ENCODE data around the gene CASP14. TPM values are rescaled to one million over a fixed set of nuclear protein-coding genes. Genes with fewer than 3 reads are reported as not detected.
"Not testable (repeated sequence)": the region's sequence is repeated elsewhere in the genome, so short reads cannot be mapped to it uniquely, and the experiment has no call there.

The CASP14 gene
- total RNA-seq, 1 experiment from 2014 or later: not detected

DNA sequence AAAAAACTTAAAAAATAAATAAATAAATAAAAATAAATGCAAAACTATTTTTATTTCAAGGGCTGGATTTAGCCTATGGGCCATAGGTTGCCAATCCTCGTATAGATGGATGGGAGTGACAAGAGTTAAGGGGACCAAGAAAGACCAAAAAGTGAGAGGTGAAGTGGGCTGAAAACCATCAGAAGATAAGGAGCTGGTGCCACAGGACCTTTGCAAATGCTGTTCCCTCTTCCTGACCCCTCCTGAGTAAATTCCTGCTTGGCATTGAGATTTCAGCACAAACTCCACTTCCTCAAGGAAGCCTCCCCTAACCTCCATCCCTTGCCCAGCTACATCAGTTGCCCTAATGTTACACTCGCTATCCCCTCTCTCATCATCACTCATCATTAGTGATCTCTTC lies 43.7 kb downstream of the CASP14 start (continued):
- TF ChIP-seq, protein P1, sequence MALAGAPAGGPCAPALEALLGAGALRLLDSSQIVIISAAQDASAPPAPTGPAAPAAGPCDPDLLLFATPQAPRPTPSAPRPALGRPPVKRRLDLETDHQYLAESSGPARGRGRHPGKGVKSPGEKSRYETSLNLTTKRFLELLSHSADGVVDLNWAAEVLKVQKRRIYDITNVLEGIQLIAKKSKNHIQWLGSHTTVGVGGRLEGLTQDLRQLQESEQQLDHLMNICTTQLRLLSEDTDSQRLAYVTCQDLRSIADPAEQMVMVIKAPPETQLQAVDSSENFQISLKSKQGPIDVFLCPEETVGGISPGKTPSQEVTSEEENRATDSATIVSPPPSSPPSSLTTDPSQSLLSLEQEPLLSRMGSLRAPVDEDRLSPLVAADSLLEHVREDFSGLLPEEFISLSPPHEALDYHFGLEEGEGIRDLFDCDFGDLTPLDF (CRISPR knock-in tag; IDR thresholded peaks at IDR 0.05): no peak
- TF ChIP-seq, protein P2, sequence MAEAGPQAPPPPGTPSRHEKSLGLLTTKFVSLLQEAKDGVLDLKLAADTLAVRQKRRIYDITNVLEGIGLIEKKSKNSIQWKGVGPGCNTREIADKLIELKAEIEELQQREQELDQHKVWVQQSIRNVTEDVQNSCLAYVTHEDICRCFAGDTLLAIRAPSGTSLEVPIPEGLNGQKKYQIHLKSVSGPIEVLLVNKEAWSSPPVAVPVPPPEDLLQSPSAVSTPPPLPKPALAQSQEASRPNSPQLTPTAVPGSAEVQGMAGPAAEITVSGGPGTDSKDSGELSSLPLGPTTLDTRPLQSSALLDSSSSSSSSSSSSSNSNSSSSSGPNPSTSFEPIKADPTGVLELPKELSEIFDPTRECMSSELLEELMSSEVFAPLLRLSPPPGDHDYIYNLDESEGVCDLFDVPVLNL (CRISPR knock-in tag; IDR thresholded peaks at IDR 0.05; ENCODE audit: borderline replicate concordance, low read depth): no peak

DNA sequence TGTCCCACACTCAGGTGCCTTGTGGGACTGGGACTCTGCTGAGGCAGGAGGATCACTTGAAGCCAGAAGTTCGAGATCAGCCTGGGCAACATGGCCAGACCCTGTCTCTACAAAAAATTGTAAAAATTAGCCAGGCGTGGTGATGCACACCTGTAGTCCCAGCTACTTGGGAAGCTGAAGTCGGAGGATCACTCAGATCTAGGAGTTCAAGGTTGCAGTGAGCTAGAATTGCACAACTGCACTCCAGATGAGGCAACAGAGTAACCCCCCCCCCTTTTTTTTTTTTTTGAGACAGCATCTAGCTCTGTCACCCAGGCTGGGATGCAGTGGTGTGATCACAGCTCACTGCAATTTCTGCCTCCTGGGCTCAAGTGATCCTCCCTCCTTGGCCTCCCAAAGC lies 46.9 kb downstream of the CASP14 start:
- ChIA-PET CTCF (interaction anchor here (0.9 to 1.2 kb wide), 3 partner anchors 23 to 459 kb away, joined by 3 to 5 read pairs (median 4); no protein-coding TSS in a partner anchor), POLR2A (interaction anchor here (0.6 kb wide), 1 partner anchor 11 kb away, joined by 6 read pairs; no protein-coding TSS in a partner anchor)
- TF ChIP-seq, protein P3, sequence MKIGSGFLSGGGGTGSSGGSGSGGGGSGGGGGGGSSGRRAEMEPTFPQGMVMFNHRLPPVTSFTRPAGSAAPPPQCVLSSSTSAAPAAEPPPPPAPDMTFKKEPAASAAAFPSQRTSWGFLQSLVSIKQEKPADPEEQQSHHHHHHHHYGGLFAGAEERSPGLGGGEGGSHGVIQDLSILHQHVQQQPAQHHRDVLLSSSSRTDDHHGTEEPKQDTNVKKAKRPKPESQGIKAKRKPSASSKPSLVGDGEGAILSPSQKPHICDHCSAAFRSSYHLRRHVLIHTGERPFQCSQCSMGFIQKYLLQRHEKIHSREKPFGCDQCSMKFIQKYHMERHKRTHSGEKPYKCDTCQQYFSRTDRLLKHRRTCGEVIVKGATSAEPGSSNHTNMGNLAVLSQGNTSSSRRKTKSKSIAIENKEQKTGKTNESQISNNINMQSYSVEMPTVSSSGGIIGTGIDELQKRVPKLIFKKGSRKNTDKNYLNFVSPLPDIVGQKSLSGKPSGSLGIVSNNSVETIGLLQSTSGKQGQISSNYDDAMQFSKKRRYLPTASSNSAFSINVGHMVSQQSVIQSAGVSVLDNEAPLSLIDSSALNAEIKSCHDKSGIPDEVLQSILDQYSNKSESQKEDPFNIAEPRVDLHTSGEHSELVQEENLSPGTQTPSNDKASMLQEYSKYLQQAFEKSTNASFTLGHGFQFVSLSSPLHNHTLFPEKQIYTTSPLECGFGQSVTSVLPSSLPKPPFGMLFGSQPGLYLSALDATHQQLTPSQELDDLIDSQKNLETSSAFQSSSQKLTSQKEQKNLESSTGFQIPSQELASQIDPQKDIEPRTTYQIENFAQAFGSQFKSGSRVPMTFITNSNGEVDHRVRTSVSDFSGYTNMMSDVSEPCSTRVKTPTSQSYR (CRISPR knock-in tag; IDR thresholded peaks at IDR 0.05): no peak
- TF ChIP-seq, protein P2 (CRISPR knock-in tag; IDR thresholded peaks at IDR 0.05; ENCODE audit: borderline replicate concordance, low read depth): no peak
- no peak for TF ChIP-seq CREM (CRISPR knock-in tag; IDR thresholded peaks at IDR 0.05)
- TF ChIP-seq NFE2L1 (CRISPR knock-in tag; IDR thresholded peaks at IDR 0.05): no peak
- TF ChIP-seq RORB (CRISPR knock-in tag; IDR thresholded peaks at IDR 0.05): no peak
- no peak for TF ChIP-seq ZBTB21 (CRISPR knock-in tag; IDR thresholded peaks at IDR 0.05; ENCODE audit: borderline replicate concordance)
- no peak for TF ChIP-seq GRHL2 (CRISPR knock-in tag; IDR thresholded peaks at IDR 0.05; ENCODE audit: insufficient replicate concordance, severe bottlenecking)
- TF ChIP-seq, protein P4, sequence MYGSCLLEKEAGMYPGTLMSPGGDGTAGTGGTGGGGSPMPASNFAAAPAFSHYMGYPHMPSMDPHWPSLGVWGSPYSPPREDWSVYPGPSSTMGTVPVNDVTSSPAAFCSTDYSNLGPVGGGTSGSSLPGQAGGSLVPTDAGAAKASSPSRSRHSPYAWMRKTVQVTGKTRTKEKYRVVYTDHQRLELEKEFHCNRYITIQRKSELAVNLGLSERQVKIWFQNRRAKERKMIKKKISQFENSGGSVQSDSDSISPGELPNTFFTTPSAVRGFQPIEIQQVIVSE (CRISPR knock-in tag; IDR thresholded peaks at IDR 0.05; ENCODE audit: borderline replicate concordance): no peak
- no peak for TF ChIP-seq ZNF232 (CRISPR knock-in tag; IDR thresholded peaks at IDR 0.05)
- TF ChIP-seq RELA (CRISPR knock-in tag; IDR thresholded peaks at IDR 0.05; ENCODE audit: borderline replicate concordance): no peak
- no peaks in the 10 kb centered on the region for H3K27me3 Mint-ChIP-seq (ENCODE audit: low read depth)
- no peaks in the 10 kb centered on the region for H3K4me1 Mint-ChIP-seq
- no peaks in the 10 kb centered on the region for H3K36me3 Mint-ChIP-seq
- ATAC-seq: no peak
- no peak overlapping the region for H3K4me3 Mint-ChIP-seq
- no peaks in the 10 kb centered on the region for H3K9me3 Mint-ChIP-seq
- no peak for DNase-seq (ENCODE audit: low spot score)
- H3K27ac Mint-ChIP-seq: no peak overlapping the region

DNA sequence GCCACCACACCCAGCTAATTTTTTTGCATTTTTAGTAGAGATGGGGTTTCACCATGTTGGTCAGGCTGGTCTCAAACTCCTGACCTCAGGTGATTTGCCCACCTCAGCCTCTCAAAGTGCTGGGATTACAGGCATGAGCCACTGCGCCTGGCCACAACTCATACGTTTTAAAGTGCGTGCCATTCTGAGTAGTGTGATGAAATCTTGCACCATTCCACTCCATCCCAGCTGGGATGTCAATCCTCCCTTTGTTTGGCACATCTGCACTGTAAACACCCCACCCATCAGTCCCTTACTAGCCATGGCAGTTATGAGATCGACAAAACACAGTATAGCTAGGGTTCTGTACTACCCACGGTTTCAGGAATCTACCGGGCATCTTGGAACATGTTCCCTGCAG lies 48.7 kb downstream of the CASP14 start:
- not testable (repeated sequence) for H3K4me1 Mint-ChIP-seq, H3K4me3 Mint-ChIP-seq

DNA sequence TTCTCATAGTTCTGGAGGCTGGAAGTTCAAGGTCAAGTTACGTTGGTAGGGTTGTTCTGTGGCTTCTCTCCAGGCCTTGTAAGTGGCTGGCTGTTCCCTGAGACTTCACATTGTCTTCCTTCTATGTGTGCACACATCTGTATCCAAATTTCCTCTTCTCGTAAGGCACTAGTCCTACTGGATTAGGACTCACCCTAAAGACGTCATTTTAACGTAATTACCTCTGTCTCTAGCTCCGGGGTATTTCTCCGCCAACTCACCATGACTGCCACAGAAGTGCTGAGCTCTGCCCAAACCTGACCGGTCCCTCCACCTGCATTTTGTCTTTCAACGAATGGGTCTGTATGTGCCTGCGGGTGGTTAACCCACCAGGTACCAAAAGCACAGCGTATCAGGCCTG lies 49.2 kb downstream of the CASP14 start:
- POLR2A ChIA-PET: interaction anchor here (0.6 kb wide), 1 partner anchor 35 kb away, joined by 4 read pairs; no protein-coding TSS in a partner anchor
- no peak overlapping the region for H3K4me3 Mint-ChIP-seq
- no peak for DNase-seq (ENCODE audit: low spot score)
- H3K9me3 Mint-ChIP-seq: peaks cover 5% of the 10 kb centered on the region; the same call in 1 of the 2 replicates
- CTCF ChIA-PET: interaction anchor here (3.8 kb wide), 1 partner anchor 134 kb away, joined by 29 read pairs; the partner anchor contains the start of gene EPHX3
- H3K27ac Mint-ChIP-seq: no peak overlapping the region
- no peaks in the 10 kb centered on the region for H3K27me3 Mint-ChIP-seq (ENCODE audit: low read depth)
- H3K4me1 Mint-ChIP-seq: no peaks in the 10 kb centered on the region
- no peaks in the 10 kb centered on the region for H3K36me3 Mint-ChIP-seq
- no peak for ATAC-seq
- no peak for TF ChIP-seq NFYB (CRISPR knock-in tag; conservative IDR thresholded peaks at IDR 0.05; ENCODE audit: low read depth)
- TF ChIP-seq, protein P5, sequence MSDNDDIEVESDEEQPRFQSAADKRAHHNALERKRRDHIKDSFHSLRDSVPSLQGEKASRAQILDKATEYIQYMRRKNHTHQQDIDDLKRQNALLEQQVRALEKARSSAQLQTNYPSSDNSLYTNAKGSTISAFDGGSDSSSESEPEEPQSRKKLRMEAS (CRISPR knock-in tag; IDR thresholded peaks at IDR 0.05): no peak
- TF ChIP-seq NR1H2 (CRISPR knock-in tag; IDR thresholded peaks at IDR 0.05): no peak
- TF ChIP-seq, protein P4 (CRISPR knock-in tag; IDR thresholded peaks at IDR 0.05; ENCODE audit: borderline replicate concordance): no peak
- no peak for TF ChIP-seq NR2C2 (CRISPR knock-in tag; IDR thresholded peaks at IDR 0.05)
- TF ChIP-seq, protein P6, sequence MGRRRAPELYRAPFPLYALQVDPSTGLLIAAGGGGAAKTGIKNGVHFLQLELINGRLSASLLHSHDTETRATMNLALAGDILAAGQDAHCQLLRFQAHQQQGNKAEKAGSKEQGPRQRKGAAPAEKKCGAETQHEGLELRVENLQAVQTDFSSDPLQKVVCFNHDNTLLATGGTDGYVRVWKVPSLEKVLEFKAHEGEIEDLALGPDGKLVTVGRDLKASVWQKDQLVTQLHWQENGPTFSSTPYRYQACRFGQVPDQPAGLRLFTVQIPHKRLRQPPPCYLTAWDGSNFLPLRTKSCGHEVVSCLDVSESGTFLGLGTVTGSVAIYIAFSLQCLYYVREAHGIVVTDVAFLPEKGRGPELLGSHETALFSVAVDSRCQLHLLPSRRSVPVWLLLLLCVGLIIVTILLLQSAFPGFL (CRISPR knock-in tag; IDR thresholded peaks at IDR 0.05; ENCODE audit: borderline replicate concordance): no peak
- no peak for TF ChIP-seq ESRRA (CRISPR knock-in tag; IDR thresholded peaks at IDR 0.05; ENCODE audit: borderline replicate concordance)
- TF ChIP-seq, protein P7, sequence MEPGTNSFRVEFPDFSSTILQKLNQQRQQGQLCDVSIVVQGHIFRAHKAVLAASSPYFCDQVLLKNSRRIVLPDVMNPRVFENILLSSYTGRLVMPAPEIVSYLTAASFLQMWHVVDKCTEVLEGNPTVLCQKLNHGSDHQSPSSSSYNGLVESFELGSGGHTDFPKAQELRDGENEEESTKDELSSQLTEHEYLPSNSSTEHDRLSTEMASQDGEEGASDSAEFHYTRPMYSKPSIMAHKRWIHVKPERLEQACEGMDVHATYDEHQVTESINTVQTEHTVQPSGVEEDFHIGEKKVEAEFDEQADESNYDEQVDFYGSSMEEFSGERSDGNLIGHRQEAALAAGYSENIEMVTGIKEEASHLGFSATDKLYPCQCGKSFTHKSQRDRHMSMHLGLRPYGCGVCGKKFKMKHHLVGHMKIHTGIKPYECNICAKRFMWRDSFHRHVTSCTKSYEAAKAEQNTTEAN (CRISPR knock-in tag; IDR thresholded peaks at IDR 0.05): no peak
- TF ChIP-seq NFE2L1 (CRISPR knock-in tag; IDR thresholded peaks at IDR 0.05): no peak

More for the DNA sequence above, 48.7 kb downstream of the CASP14 start:
- H3K27ac Mint-ChIP-seq; DNase-seq (ENCODE audit: low spot score); ATAC-seq; POLR2A ChIA-PET; CTCF ChIA-PET; H3K9me3 Mint-ChIP-seq; H3K27me3 Mint-ChIP-seq (ENCODE audit: low read depth); H3K36me3 Mint-ChIP-seq: not testable (repeated sequence)
- TF ChIP-seq GABPB1 (CRISPR knock-in tag; IDR thresholded peaks at IDR 0.05): peak; percentile 99
